Activated naive CD8-positive, alpha-beta T cell (primary cell): ENCODE data around the gene PCK2.
"Not testable (repeated sequence)": the region's sequence is repeated elsewhere in the genome, so short reads cannot be mapped to it uniquely, and the experiment has no call there.

Experiments used
- H3K27ac Mint-ChIP-seq: one replicate; pipeline ENCODE4 v1.8.0; 2021; ENCODE audit warnings: mixed read lengths
- H3K27me3 Mint-ChIP-seq: one replicate; pipeline ENCODE4 v1.8.0; 2021; ENCODE audit warnings: mixed read lengths
- H3K36me3 Mint-ChIP-seq: one replicate; pipeline ENCODE4 v1.8.0; 2021; ENCODE audit warnings: mixed read lengths
- H3K4me1 Mint-ChIP-seq: one replicate; pipeline ENCODE4 v1.8.0; 2021; ENCODE audit warnings: low read depth, mixed read lengths
- H3K4me3 Mint-ChIP-seq: one replicate; pipeline ENCODE4 v1.8.0; 2021; ENCODE audit warnings: mild to moderate bottlenecking, mixed read lengths
- H3K9me3 Mint-ChIP-seq: one replicate; pipeline ENCODE4 v1.8.0; 2021; ENCODE audit warnings: low read depth, mixed read lengths

Gene PCK2

DNA sequence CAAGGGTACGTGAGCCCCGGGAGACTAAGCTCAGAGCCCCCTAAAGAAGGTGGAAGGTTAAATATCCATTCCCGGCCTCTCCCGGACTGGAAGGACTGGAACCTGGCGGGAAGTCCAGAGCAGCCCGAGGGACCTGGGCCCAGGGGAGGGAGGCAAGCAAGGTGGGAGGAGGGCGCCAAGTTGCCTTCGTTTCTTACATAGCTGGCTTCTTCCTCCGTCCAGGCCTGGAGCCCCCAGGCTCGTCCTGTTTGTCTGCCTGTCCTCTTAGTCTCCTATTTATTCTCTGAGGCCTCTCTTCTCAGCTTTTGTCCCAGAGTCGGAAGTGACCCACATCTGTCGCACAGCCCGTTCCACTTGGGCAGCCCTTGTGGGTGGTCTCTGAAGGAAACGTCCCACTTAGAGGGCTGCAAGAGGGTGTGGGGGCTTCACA is 745 bp downstream of the PCK2 start:
- peaks cover 30% of the 10 kb centered on the region for H3K4me1 Mint-ChIP-seq
- H3K36me3 Mint-ChIP-seq: peaks cover 3% of the 10 kb centered on the region
- H3K9me3 Mint-ChIP-seq: no peaks in the 10 kb centered on the region
- H3K4me3 Mint-ChIP-seq: peak overlapping the region; percentile 99
- H3K27ac Mint-ChIP-seq: peak overlapping the region; percentile 98
- H3K27me3 Mint-ChIP-seq: no peaks in the 10 kb centered on the region

DNA sequence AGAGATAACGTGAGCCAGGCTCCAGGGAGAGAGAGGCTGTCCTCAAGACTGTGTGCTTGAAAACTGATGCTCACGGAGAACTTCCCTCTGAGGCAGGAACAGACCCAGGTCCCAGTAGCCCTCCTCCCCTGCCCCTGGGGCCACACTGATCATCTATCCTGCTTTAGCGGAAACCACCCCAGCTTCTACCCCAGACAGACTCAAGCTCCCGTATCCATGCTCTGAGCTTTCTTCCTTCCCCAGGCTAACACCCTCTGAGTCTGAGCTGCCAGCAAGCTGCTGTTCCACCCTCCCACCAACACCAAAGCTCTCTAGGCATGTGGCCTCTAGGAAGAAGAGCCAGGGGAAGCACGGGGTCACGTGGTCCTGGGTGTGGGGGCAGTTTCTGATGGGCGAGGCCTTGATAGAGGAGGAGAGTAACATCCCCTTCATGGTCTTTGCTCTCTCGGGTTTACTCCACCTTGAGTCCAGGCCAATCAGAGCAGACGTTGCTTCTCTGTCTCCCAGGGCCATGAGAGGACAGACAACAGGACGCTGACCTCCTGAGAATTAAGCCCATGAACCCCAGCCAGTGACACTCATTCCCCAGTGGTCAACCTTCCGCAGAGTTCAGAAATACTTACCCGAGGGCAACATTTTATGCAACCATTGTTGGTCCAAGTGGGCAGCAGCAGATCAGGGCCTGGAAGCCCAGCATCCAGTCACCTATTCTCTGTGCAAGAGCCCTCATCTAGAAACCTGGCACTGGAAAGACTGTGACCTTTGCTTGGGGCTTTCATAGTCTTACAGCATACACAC is 1.4 kb downstream of the PCK2 start:
- Mint-ChIP-seq H3K4me3 (peak overlapping the region; percentile 99), H3K9me3 (no peaks in the 10 kb centered on the region), H3K4me1 (peaks cover 29% of the 10 kb centered on the region), H3K27me3 (no peaks in the 10 kb centered on the region), H3K27ac (peak overlapping the region; percentile 98), H3K36me3 (peaks cover 3% of the 10 kb centered on the region)

DNA sequence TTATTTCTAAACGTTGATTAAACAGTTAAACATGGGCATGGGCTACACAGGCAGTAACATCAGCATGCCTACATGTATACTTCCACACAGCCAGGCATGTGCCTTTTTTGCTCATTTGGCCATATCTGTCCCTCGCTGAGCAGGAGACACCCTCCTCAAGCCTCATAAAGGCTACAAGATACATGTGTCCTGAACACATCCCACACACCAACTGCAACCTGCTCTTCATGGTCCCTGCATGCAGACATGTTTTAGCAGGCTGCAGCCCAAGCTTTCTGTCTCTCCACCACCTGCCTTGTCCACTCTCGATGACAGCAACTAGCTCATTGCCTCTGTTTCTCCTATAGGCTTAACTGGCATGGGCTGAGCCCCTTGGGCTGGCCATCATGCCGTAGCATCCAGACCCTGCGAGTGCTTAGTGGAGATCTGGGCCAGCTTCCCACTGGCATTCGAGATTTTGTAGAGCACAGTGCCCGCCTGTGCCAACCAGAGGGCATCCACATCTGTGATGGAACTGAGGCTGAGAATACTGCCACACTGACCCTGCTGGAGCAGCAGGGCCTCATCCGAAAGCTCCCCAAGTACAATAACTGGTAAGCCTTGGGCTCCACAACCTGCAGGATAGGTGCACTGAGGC is 2.6 kb downstream of the PCK2 start:
- Mint-ChIP-seq H3K4me3 (peak overlapping the region; percentile 54), H3K4me1 (peaks cover 27% of the 10 kb centered on the region), H3K27ac (peak overlapping the region; percentile 46), H3K27me3 (no peaks in the 10 kb centered on the region), H3K9me3 (no peaks in the 10 kb centered on the region), H3K36me3 (peaks cover 3% of the 10 kb centered on the region)

DNA sequence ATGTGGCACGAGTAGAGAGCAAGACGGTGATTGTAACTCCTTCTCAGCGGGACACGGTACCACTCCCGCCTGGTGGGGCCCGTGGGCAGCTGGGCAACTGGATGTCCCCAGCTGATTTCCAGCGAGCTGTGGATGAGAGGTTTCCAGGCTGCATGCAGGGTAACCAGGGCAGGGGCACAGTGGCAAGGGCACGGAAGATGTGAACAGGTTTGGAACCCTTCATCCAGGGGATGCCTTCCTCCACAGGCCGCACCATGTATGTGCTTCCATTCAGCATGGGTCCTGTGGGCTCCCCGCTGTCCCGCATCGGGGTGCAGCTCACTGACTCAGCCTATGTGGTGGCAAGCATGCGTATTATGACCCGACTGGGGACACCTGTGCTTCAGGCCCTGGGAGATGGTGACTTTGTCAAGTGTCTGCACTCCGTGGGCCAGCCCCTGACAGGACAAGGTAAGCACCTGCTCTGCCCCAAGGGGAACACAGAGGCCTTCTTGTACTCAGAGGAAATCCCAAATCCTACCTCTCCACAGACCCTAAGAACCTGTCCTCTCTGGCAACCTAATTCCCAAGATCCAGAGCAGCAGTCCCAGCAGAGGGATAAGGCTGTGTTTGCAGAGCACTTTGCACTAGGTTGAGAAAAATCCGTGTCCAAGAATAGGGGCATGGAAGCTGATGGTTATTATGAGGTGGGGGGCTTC is 4.3 kb downstream of the PCK2 start:
- Mint-ChIP-seq H3K36me3 (peaks cover 8% of the 10 kb centered on the region), H3K27ac (no peak overlapping the region), H3K4me3 (no peak overlapping the region), H3K9me3 (no peaks in the 10 kb centered on the region), H3K4me1 (peaks cover 16% of the 10 kb centered on the region), H3K27me3 (no peaks in the 10 kb centered on the region)

DNA sequence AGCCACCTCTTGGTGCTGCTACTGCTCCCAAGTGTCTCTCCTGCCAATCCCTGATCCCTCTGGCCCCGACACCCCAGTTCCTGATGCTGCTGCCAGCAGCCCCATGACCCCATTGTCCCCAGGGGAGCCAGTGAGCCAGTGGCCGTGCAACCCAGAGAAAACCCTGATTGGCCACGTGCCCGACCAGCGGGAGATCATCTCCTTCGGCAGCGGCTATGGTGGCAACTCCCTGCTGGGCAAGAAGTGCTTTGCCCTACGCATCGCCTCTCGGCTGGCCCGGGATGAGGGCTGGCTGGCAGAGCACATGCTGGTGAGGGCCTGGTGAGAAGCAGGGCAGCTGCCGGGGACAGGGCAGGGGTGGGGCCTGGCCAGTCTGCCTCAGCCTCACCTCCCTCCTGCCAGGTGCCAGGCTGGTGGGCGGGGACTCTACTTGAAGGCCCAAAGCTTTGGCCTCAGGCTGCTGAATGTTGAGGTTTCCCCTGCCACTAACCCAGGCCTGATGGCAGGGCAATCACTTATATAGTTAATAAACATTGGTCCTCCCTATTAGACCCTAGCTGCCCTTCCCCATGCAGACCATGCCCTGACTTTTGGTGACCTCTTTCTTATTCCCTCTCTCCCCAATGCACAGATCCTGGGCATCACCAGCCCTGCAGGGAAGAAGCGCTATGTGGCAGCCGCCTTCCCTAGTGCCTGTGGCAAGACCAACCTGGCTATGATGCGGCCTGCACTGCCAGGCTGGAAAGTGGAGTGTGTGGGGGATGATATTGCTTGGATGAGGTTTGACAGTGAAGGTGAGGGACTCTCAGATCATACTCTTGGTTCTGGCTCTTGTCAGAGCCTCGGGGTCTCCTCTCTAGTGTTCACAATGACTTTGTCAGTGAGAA is 5.1 kb downstream of the PCK2 start:
- Mint-ChIP-seq H3K27me3 (no peaks in the 10 kb centered on the region), H3K4me3 (no peak overlapping the region), H3K27ac (no peak overlapping the region), H3K4me1 (peaks cover 13% of the 10 kb centered on the region), H3K9me3 (no peaks in the 10 kb centered on the region), H3K36me3 (peaks cover 10% of the 10 kb centered on the region)

DNA sequence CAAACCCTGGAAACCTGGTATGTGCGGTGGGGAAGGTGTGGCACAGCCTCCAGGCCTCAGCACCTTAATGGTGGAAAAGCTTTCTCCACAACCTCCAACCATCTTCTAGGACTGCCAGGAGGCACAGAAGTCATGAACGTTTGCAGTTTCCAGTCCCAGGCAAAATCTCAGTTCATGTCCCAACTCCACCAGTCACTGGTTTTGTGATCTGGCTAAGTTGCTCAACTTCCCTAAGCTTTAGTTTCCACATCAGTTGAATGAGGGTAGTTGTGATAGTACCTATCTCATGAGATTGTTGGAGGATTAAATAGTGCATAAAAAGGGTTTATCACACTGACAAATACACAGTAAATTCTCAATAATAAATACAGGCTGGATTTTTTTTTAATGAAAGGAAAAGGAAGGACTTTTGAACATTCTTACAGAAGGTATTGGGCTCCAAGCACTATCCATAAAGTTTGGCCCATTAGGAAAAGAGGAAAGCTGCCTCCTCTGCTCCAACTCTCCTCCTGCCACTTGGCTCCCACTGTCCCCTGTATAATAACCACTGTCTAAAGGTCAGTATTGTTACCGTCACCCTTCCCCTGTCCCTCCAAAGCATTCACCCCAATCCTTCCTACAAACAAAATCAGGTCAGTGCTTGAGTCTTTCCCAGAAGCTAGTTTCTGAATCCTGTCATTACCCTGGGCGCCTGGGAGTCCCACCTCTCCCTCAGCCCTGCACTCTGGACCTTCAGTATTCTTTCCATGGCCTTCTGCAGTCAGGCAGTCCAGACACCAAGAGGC is 6.3 kb downstream of the PCK2 start:
- Mint-ChIP-seq H3K4me1 (peaks cover 9% of the 10 kb centered on the region), H3K27me3 (no peaks in the 10 kb centered on the region), H3K27ac (no peak overlapping the region), H3K4me3 (no peak overlapping the region), H3K9me3 (no peaks in the 10 kb centered on the region), H3K36me3 (peaks cover 12% of the 10 kb centered on the region)

DNA sequence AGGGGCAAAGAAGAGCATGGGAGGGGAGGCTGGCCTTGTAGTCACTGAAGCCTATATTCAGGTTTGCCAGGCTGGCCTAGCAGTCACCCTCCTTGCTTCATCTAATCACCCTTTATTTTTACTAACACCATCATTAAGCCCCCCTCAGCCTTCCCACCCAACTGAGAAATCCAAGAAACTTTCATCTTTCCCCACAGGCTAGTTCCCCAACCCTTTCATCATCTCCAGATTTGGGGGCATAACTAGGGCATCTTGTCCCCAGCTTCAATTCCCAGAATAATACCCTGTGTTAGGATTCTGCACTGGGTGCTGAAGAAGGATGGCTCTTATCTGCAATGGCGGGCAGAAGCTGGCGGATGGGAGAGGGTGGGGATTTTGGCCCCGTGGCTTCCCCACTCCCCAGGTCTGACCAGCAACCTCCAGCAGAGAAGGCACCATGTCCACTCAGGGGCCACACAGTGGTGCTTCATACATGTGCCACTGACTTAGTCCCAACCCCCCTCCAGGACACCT is 6.9 kb downstream of the PCK2 start:
- no peaks in the 10 kb centered on the region for H3K27me3 Mint-ChIP-seq
- no peaks in the 10 kb centered on the region for H3K9me3 Mint-ChIP-seq
- no peak overlapping the region for H3K4me3 Mint-ChIP-seq
- H3K4me1 Mint-ChIP-seq: peaks cover 4% of the 10 kb centered on the region
- H3K36me3 Mint-ChIP-seq: peaks cover 9% of the 10 kb centered on the region
- H3K27ac Mint-ChIP-seq: no peak overlapping the region

DNA sequence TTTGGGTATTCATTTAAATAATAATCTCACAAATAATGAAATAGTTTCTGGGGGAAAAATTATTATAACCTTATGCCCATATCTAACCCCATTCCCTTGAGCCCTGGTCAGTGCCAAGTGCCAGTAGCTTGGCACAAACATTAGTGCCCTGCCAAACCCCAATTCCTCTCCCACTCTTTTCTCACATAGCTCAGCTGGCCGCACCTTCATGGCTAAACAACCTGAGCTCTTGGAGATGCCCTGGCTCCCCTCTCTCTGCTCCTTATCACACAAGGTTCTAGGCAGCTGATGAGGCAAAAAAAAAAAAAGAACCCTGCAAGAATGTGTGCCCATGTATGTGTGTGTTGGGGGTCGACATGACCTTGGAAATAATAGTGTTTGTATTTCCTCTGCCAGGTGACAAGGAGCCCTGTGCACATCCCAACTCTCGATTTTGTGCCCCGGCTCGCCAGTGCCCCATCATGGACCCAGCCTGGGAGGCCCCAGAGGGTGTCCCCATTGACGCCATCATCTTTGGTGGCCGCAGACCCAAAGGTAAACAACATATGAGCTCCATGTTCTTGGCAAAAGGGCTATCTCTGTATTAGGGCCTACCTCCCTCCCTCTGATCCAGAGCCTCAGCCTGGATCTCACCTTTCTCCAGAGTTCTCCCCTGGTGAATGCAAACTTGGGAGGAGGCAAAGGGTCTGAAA is 8.4 kb downstream of the PCK2 start:
- H3K4me1 Mint-ChIP-seq: peaks cover 1% of the 10 kb centered on the region
- no peaks in the 10 kb centered on the region for H3K9me3 Mint-ChIP-seq
- no peak overlapping the region for H3K4me3 Mint-ChIP-seq
- peaks cover 9% of the 10 kb centered on the region for H3K36me3 Mint-ChIP-seq
- no peaks in the 10 kb centered on the region for H3K27me3 Mint-ChIP-seq
- no peak overlapping the region for H3K27ac Mint-ChIP-seq

DNA sequence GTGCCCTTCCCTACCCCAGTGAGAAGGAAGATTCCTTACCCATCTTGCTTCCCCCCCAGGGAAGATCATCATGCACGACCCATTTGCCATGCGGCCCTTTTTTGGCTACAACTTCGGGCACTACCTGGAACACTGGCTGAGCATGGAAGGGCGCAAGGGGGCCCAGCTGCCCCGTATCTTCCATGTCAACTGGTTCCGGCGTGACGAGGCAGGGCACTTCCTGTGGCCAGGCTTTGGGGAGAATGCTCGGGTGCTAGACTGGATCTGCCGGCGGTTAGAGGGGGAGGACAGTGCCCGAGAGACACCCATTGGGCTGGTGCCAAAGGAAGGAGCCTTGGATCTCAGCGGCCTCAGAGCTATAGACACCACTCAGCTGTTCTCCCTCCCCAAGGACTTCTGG is 9.3 kb downstream of the PCK2 start:
- no peak overlapping the region for H3K27ac Mint-ChIP-seq
- H3K9me3 Mint-ChIP-seq: no peaks in the 10 kb centered on the region
- peaks cover 4% of the 10 kb centered on the region for H3K4me1 Mint-ChIP-seq
- H3K4me3 Mint-ChIP-seq: no peak overlapping the region
- peaks cover 9% of the 10 kb centered on the region for H3K36me3 Mint-ChIP-seq
- H3K27me3 Mint-ChIP-seq: no peaks in the 10 kb centered on the region

DNA sequence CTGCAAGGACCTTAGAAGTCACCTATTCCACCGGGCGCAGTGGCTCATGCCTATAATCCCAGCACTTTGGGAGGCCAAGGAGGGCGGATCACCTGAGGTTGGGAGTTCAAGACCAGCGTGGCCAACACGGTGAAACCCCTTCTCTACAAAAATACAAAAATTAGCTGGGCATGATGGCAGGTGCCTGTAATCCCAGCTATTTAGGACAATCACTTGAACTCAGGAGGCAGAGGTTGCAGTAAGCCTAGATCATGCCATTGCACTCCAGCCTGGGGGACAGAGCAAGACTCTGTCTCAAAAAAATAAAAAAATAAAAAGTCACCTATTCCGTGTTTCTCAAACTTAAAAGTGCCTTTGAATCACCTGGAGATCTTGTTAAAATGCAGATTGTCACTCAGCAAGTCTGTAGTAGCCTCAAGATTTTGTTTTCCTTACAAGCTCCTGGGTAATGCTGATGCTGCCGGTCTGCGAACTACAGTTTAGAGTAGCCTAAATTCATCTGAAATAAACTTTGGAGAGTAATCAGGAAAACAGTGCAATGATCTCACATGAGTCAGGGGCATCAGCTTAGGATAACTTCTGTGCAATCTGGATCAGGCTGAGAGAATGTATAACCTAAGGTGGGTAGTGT is 11.6 kb downstream of the PCK2 start:
- peaks cover 15% of the 10 kb centered on the region for H3K4me1 Mint-ChIP-seq
- not testable (repeated sequence) for H3K27me3 Mint-ChIP-seq, H3K4me3 Mint-ChIP-seq, H3K36me3 Mint-ChIP-seq, H3K9me3 Mint-ChIP-seq
- H3K27ac Mint-ChIP-seq: peak overlapping the region; percentile 22

DNA sequence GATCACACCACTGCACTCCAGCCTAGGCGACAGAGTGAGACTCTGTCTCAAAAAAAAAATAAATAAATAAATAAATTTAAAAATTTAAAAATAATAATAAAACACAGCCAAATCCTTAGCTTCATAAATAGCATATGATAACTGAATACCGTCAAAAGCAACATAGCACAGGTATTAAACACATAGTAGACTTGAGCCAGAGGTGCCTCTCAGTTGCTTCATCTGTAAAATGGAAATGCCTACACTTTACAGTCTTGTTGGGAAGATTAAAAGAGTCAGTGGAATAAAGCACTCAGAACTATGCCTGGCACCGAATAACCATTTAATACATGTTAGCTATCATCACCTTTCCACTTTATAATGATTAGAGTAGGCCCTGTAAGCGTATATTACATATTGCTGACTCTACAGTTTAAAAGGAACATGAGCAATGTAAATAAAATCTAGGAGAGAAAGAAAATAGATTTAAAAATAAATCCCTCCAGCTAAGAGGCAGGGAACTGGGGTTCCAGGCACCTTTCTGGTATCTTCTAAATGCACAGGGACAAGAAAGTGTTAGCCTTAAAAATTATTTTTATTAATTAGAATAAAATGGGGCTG is 12.7 kb downstream of the PCK2 start:
- H3K4me3 Mint-ChIP-seq: no peak overlapping the region
- no peaks in the 10 kb centered on the region for H3K27me3 Mint-ChIP-seq
- peaks cover 9% of the 10 kb centered on the region for H3K36me3 Mint-ChIP-seq

DNA sequence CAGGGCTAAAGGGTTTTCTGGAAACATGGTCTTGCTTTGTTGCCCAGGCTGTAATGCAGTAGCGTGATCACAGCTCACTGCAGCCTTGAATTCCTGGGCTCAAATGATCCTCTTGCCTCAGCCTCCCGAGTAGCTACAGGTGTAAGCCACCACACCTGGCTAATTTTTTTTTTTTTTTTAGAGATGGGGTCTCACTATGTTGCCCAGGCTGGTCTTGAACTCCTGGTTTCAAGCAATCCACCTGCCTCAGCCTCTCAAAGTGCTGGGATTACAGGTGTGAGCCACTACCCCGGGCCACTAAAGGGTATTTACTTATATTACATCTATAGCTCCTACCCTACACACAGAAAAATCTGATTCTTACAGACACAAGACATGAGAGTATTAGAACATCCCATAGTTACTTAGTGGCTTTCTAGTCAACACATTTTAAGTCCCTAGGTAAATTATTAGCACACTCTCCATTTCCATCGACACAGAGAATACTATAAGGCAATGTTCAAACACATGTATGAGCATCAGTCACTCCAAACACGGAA is 14.3 kb downstream of the PCK2 start:
- peaks cover 5% of the 10 kb centered on the region for H3K36me3 Mint-ChIP-seq
- no peak overlapping the region for H3K4me3 Mint-ChIP-seq
- H3K27ac Mint-ChIP-seq: peak overlapping the region; percentile 96

More for the DNA sequence above, 12.7 kb downstream of the PCK2 start:
- H3K9me3 Mint-ChIP-seq: no peaks in the 10 kb centered on the region
- H3K27ac Mint-ChIP-seq: no peak overlapping the region
- H3K4me1 Mint-ChIP-seq: peaks cover 15% of the 10 kb centered on the region

More for the DNA sequence above, 14.3 kb downstream of the PCK2 start:
- Mint-ChIP-seq H3K27me3 (no peaks in the 10 kb centered on the region), H3K4me1 (peaks cover 17% of the 10 kb centered on the region), H3K9me3 (no peaks in the 10 kb centered on the region)
